ENCODE results near the gene RPS19. TPM values are rescaled to one million over a fixed set of nuclear protein-coding genes. Genes with fewer than 3 reads are reported as not detected.

The RPS19 gene
- polyA plus RNA-seq, 1 donor (not counting 4 experiments of a cell fraction or from before 2014, with no cell fraction given), result 2,290 TPM

DNA sequence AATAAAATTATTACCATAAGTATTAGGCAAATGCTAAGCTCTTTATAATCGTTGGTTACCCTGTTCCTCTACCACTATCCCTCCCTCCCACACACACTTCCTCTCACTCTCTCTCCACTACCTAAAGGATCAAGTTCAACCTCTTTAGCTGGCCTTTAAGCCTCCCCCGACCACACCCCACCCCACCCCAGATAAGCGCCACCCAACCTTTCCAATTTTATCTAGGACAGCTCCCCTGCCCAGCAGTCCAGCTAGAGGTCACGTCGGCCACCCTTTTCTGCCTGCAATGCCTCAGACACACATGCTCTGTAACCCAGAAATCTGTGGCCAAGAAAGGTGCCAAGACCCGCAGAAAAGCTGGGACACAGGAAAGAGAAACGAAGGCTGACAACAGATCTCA, 16.7 kb upstream of the RPS19 start:
- Histone ChIP-seq H3K9me1 (ENCODE audit: control insufficient read depth, extremely low read depth, insufficient read depth, low read length) (no peaks in the 10 kb centered on the region), H3K79me2 (ENCODE audit: control insufficient read depth, insufficient read depth, low read length) (no peaks in the 10 kb centered on the region), H3K36me3 (ENCODE audit: control insufficient read depth in 2 of 2, extremely low read depth in 1 of 2, insufficient read depth in 2 of 2, low read length in 2 of 2) (no peaks in the 10 kb centered on the region), H3K27ac (ENCODE audit: control insufficient read depth, insufficient read depth, low read length) (no peak overlapping the region), H3K4me2 (ENCODE audit: control insufficient read depth, extremely low read depth, insufficient read depth, low read depth, low read length) (no peak overlapping the region), H3K9ac (ENCODE audit: control insufficient read depth, extremely low read depth, insufficient read depth, low read length) (no peak overlapping the region), H3K4me1 (ENCODE audit: control insufficient read depth, extremely low read depth, insufficient read depth, low read length) (no peaks in the 10 kb centered on the region), H2AFZ (ENCODE audit: control insufficient read depth, low read length) (no peak overlapping the region), H3K27me3 (ENCODE audit: control insufficient read depth, extremely low read depth, insufficient read depth, low read length) (peaks cover 6% of the 10 kb centered on the region), H4K20me1 (ENCODE audit: control insufficient read depth, extremely low read depth, insufficient read depth, low read length) (no peaks in the 10 kb centered on the region), H3K9me3 (ENCODE audit: control insufficient read depth, low read depth, low read length) (no peaks in the 10 kb centered on the region), H3K4me3 (ENCODE audit: control insufficient read depth in 2 of 3, extremely low read depth in 1 of 3, insufficient read depth in 2 of 3, low read depth in 1 of 3, low read length in 3 of 3) (no peak overlapping the region)
- no peak for FAIRE-seq
- dilution Hi-C loops (cut with MboI; ENCODE audit: extremely low pct_ligation_motif_present, low sequenced_read_pairs), result no loop called here
- no peak for DNase-seq (ENCODE audit: low read depth, low spot score)
- TF ChIP-seq, protein P1, sequence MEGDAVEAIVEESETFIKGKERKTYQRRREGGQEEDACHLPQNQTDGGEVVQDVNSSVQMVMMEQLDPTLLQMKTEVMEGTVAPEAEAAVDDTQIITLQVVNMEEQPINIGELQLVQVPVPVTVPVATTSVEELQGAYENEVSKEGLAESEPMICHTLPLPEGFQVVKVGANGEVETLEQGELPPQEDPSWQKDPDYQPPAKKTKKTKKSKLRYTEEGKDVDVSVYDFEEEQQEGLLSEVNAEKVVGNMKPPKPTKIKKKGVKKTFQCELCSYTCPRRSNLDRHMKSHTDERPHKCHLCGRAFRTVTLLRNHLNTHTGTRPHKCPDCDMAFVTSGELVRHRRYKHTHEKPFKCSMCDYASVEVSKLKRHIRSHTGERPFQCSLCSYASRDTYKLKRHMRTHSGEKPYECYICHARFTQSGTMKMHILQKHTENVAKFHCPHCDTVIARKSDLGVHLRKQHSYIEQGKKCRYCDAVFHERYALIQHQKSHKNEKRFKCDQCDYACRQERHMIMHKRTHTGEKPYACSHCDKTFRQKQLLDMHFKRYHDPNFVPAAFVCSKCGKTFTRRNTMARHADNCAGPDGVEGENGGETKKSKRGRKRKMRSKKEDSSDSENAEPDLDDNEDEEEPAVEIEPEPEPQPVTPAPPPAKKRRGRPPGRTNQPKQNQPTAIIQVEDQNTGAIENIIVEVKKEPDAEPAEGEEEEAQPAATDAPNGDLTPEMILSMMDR (optimal IDR thresholded peaks at IDR 0.05 in 1 of 3, IDR thresholded peaks at IDR 0.05 in 1 of 3, conservative IDR thresholded peaks at IDR 0.05 in 1 of 3; ENCODE audit: extremely low read depth in 1 of 3, insufficient read depth in 2 of 3, low read length in 3 of 3), result no peak
- TF ChIP-seq EZH2 (IDR thresholded peaks at IDR 0.05; ENCODE audit: low read length), result no peak

DNA sequence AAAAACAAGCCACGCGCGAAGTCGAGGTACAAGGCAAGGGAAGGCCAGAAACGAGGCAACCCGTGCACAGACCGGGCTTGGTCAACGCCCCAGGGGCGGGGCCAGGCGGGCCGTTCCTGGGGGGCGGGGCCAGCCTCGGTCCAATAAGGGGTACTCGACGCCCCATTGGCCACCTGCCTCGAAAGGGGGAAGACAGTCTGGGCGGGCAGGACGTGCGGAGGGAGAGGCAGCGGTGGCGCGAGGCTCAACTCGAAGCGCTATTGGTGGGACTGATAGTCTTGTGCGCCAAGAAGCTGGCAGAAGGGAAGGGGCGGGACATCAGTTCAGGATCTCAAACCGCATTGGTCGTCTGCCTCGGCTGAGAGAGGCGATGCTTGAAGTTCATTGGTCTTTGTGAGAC, 15.5 kb upstream of the RPS19 start, which contains the start of gene LYPD4:
LYPD4 (minus strand) TSS at position 83 of the 400 bp plus-strand sequence. CDS start 5,398 bp downstream, outside the sequence.
- Histone ChIP-seq H4K20me1 (ENCODE audit: control insufficient read depth, extremely low read depth, insufficient read depth, low read length) (no peaks in the 10 kb centered on the region), H3K9me1 (ENCODE audit: control insufficient read depth, extremely low read depth, insufficient read depth, low read length) (no peaks in the 10 kb centered on the region), H3K4me1 (ENCODE audit: control insufficient read depth, extremely low read depth, insufficient read depth, low read length) (no peaks in the 10 kb centered on the region), H3K27ac (ENCODE audit: control insufficient read depth, insufficient read depth, low read length) (no peak within 1 kb of the TSS), H3K4me2 (ENCODE audit: control insufficient read depth, extremely low read depth, insufficient read depth, low read depth, low read length) (no peak within 1 kb of the TSS), H2AFZ (ENCODE audit: control insufficient read depth, low read length) (no peak within 1 kb of the TSS), H3K9ac (ENCODE audit: control insufficient read depth, extremely low read depth, insufficient read depth, low read length) (no peak within 1 kb of the TSS), H3K27me3 (ENCODE audit: control insufficient read depth, extremely low read depth, insufficient read depth, low read length) (no peaks in the 10 kb centered on the region), H3K36me3 (ENCODE audit: control insufficient read depth in 2 of 2, extremely low read depth in 1 of 2, insufficient read depth in 2 of 2, low read length in 2 of 2) (no peaks in the 10 kb centered on the region), H3K4me3 (ENCODE audit: control insufficient read depth in 2 of 3, extremely low read depth in 1 of 3, insufficient read depth in 2 of 3, low read depth in 1 of 3, low read length in 3 of 3) (no peak within 1 kb of the TSS), H3K79me2 (ENCODE audit: control insufficient read depth, insufficient read depth, low read length) (no peaks in the 10 kb centered on the region), H3K9me3 (ENCODE audit: control insufficient read depth, low read depth, low read length) (no peaks in the 10 kb centered on the region)
- dilution Hi-C loops (cut with MboI; ENCODE audit: extremely low pct_ligation_motif_present, low sequenced_read_pairs), result no loop called here
- FAIRE-seq (no peak), DNase-seq (ENCODE audit: low read depth, low spot score) (no peak)
- TF ChIP-seq, protein P1 (optimal IDR thresholded peaks at IDR 0.05 in 1 of 3, IDR thresholded peaks at IDR 0.05 in 1 of 3, conservative IDR thresholded peaks at IDR 0.05 in 1 of 3; ENCODE audit: extremely low read depth in 1 of 3, insufficient read depth in 2 of 3, low read length in 3 of 3), result no peak
- no peak for TF ChIP-seq EZH2 (IDR thresholded peaks at IDR 0.05; ENCODE audit: low read length)

All from keratinocyte (primary cell).